ENCODE results near the gene CCDC137.
A peak's percentile ranks its signal among the peaks of the same experiment; 100 is the strongest.

Gene CCDC137

GRCh38 chr17:81702934-81703746 is 36.6 kb downstream of the CCDC137 start, which contains the start of gene MRPL12:
Gene MRPL12 (plus strand): TSS chr17:81703367. CDS start chr17:81703502, 135 bp downstream.
- peak; percentile 88 for DNase-seq (ENCODE audit: low read depth)

- no peak for DNase-seq (ENCODE audit: low read depth)
Measured at GRCh38 chr17:81703747-81704654, 37.5 kb downstream of the CCDC137 start.

- DNase-seq (ENCODE audit: low read depth) = no peak
Measured at GRCh38 chr17:81705518-81706231, 39.1 kb downstream of the CCDC137 start.

- no peak for DNase-seq (ENCODE audit: low read depth)
Measured at GRCh38 chr17:81706232-81706611, 39.7 kb downstream of the CCDC137 start.

GRCh38 chr17:81706757-81707624 is 40.5 kb downstream of the CCDC137 start:
- DNase-seq (ENCODE audit: low read depth) = no peak

- no peak for DNase-seq (ENCODE audit: low read depth)
Measured at GRCh38 chr17:81707725-81708646, 41.4 kb downstream of the CCDC137 start.

GRCh38 chr17:81708739-81709185 is 42.2 kb downstream of the CCDC137 start:
- DNase-seq (ENCODE audit: low read depth) = no peak

GRCh38 chr17:81710514-81711308 is 44.2 kb downstream of the CCDC137 start:
- no peak for DNase-seq (ENCODE audit: low read depth)

- DNase-seq (ENCODE audit: low read depth) = peak; percentile 81
Measured at GRCh38 chr17:81711814-81712467, 45.4 kb downstream of the CCDC137 start, which contains the start of gene SLC25A10. Gene SLC25A10 (plus strand): TSS chr17:81712284. CDS start chr17:81712427, 143 bp downstream.

GRCh38 chr17:81712468-81713003 is 46.0 kb downstream of the CCDC137 start:
- no peak for DNase-seq (ENCODE audit: low read depth)

- DNase-seq (ENCODE audit: low read depth) = no peak
Measured at GRCh38 chr17:81713004-81713555, 46.5 kb downstream of the CCDC137 start.

GRCh38 chr17:81713556-81714411 is 47.2 kb downstream of the CCDC137 start:
- no peak for DNase-seq (ENCODE audit: low read depth)

- DNase-seq (ENCODE audit: low read depth) = no peak
Measured at GRCh38 chr17:81714412-81715106, 48.0 kb downstream of the CCDC137 start.

GRCh38 chr17:81715107-81715871 is 48.8 kb downstream of the CCDC137 start:
- no peak for DNase-seq (ENCODE audit: low read depth)

GRCh38 chr17:81715872-81716673 is 49.5 kb downstream of the CCDC137 start:
- DNase-seq (ENCODE audit: low read depth) = no peak
